ENCODE results near the gene SLC2A11.
A peak's percentile ranks its signal among the peaks of the same experiment; 100 is the strongest.

SLC2A11 gene

DNA sequence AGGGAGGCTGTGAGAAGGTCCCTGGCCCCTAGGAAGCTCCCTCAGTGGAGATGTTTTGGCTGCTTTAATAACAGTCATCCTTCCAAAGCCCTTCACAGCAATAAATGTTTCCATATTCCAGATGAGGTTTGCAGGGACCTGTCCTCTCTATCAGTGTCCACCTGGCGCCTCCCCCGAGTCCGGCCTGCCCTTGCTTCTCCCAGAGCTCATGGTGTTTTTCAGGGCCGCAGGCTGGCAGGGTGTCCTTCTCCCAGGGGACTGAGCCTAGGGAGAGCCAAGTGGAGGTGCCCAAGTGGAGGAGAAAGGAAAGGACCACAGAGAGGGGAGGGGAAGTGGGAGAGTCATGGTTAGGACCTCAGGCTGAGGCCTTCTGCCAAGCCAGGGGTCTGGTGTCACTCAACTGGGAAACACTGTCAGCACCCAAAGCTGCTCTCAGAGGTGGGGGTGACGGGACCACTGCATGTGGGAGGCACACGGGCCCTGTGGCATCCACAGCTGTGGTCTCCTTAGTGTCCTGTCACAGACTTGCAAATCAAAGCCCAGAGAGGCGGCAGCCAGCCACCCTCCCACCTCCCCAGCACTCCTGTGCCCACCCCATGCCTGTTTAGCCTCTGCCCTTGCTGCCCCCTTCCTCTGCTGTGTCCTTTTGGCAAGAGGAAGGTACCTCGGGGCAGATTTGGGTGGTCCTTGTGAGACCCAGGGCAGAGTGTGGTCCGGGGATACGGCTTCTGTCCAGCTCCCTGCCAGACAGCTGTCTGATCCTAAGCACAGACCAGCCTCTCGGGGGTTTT is 25.3 kb upstream of the SLC2A11 start:
- FAIRE-seq: no peak

DNA sequence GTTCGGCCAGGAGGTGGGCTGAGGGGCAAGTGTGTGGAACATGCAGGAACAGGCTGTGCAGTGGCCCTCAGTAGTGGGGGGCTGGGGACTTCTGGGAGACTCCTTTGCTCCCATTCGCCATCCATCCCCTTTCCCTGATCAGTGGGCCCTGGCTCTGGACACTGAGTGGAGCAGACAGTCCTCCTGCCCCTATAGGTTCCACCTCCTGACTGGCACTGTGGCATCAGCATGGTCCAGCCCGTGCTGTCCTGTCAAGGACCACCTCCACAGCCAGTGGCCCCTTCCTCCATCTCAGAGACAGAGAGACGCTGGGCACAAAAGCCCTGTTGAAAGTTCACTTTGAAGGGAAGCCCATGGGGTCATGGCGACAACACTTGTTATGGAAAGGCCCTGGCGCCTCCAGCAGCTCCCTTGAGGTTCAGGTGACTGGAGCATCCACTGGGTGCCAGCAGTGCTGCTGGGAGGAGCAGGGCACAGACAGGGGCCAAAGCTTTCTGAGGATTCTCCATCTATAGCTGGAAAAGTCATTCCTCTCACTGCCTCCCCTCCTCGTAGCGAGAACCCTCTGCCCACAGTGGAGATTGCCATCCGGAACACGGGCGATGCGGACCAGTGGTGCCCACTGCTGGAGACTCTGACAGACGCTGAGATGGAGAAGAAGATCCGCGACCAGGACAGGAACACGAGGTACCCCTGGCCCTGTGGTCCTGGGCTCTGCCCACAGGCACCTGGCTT is 24.5 kb upstream of the SLC2A11 start:
- no peak for FAIRE-seq

DNA sequence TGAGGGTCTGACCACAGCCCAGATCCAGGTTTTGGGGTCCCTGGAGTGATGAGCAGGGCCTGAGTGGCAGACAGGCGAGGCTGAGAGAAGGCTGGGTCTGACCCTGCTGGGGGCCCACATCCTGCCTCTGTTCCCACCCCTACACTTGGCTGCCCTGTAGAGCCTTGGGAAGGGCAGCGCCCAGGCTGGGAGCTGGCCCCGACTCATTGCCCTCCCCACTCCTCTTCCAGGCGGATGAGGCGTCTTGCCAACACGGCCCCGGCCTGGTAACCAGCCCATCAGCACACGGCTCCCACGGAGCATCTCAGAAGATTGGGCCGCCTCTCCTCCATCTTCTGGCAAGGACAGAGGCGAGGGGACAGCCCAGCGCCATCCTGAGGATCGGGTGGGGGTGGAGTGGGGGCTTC is 23.8 kb upstream of the SLC2A11 start:
- no peak for FAIRE-seq

DNA sequence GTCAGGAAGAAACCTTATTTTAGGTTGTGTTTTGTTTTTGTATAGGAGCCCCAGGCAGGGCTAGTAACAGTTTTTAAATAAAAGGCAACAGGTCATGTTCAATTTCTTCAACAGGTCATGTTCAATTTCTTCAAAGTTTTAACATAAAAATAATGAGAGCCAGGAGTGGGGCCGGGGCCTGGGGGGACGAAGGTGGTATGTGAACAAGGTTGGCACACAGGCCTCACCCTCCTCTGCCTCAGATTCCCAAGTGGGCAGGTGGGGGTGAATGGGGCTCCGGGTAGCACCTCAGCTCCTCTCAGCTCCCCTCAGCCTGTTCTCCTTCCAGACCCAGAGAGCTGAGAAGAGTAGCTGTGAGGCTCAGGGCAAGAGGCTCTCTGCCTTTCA is 23.3 kb upstream of the SLC2A11 start:
- FAIRE-seq: no peak

GRCh38 chr22:23834793-23835483 is 22.7 kb upstream of the SLC2A11 start:
- FAIRE-seq: no peak

- FAIRE-seq: no peak
These were observed 22.1 kb upstream of the SLC2A11 start for GRCh38 chr22:23835484-23836144.

GRCh38 chr22:23836281-23836680 is 21.4 kb upstream of the SLC2A11 start:
- no peak for FAIRE-seq

- no peak for FAIRE-seq
These were observed 20.8 kb upstream of the SLC2A11 start for GRCh38 chr22:23836692-23837495.

- no peak for FAIRE-seq
These were observed 20.2 kb upstream of the SLC2A11 start for GRCh38 chr22:23837496-23837859.

DNA sequence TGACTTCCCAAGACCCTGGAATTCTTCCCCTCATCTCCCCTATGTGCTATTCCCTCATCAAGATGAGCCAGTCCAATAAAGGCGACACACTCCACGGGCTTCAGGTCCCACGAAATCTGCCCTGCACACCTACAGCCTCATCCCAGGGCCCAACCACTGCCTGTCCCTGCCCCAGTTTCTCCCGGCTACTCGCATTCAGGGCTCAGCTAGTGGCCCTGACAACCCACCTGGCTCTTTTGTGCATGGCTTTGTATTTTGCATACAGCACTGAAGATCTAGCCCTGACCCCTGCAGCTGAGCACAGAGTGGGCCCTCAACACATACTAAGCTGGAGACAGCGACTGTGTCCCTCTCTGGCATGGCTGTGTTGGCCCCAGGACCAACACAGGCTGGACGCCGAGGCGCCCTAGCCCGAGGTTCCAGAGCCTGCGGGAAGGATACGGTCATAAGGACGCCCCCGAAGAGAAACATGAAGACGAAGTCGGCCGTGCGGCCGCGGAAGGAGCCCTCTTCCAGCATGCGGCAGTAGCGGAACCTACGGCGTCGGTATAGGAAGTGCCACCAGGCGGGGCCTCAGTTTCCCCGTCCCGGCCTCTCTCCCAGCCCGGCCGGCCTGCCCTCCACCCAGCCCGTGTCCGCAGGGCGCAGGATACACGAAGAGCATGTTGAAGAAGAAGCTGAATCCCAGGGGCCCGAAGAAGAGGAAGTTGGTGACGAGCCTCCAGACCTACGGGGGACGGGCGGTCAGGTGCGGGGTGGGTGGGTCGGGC is 19.6 kb upstream of the SLC2A11 start:
- no peak for FAIRE-seq

- FAIRE-seq: peak; percentile 83
These were observed 18.8 kb upstream of the SLC2A11 start, which contains the start of gene DERL3 for GRCh38 chr22:23838681-23839468. DERL3 (minus strand) TSS chr22:23839006; CDS start chr22:23838987, 19 bp downstream.

- no peak for FAIRE-seq
These were observed 17.6 kb upstream of the SLC2A11 start for GRCh38 chr22:23840026-23840425.

- FAIRE-seq: no peak
These were observed 16.4 kb upstream of the SLC2A11 start for GRCh38 chr22:23841292-23841691.

DNA sequence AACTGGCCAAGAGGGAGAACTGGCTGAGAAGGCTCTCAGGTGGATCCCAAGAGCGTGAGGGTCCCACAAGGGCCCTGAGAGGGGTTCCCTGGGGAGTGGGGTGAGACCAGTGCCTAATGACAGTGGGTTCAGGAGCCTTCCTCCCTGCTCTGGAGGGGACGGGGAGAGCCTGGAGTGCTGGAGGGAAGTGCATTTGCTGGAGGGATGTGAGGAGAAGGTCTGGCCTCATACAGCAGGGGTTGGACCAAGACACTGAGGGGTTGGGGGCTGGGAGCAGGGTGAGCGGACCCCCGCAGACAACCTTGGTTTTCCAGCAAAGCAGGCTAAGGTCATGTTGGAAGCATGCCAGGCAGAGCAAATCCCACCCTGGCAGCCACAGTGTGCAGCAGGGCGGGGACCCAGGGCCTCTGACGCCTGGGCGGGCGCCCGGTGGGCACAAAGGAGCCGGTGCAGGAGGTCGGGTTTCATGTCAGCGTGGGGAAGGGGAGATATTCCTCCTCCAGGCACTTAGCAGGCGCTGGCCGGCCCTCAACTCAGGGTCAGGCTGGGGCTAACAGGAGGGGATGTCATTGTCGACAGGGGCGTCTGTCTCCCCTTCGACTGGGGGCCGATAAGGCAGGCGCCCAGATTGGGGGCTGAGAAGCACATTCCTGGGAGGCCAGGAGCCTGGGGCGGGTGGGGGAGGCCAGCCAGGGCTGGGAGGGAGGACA is 15.8 kb upstream of the SLC2A11 start:
- no peak for FAIRE-seq

GRCh38 chr22:23842599-23842998 is 15.1 kb upstream of the SLC2A11 start:
- no peak for FAIRE-seq

DNA sequence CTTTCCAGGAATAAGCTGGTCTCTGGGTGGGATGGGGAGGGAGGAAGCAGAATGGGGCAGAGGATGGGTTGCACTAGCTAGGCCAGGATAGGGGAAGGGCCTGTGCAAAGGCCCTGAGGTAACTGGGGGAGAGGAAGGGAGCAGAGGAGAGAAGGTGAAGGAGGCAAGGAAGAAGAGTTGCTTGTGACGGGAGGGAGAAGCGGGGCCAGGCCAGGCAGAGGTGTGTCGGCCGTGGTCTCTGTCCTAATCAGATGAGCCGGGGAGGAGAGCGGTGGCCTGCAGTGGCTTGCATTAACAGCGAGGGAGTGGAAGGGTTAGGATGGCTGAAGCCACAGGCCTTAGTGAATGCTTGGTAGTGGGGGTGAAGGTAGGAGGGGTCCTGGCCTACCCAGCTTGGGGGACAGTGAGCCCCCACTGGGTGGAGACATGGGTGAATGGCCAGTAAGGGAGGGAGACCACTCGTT is 12.9 kb upstream of the SLC2A11 start:
- FAIRE-seq: no peak

DNA sequence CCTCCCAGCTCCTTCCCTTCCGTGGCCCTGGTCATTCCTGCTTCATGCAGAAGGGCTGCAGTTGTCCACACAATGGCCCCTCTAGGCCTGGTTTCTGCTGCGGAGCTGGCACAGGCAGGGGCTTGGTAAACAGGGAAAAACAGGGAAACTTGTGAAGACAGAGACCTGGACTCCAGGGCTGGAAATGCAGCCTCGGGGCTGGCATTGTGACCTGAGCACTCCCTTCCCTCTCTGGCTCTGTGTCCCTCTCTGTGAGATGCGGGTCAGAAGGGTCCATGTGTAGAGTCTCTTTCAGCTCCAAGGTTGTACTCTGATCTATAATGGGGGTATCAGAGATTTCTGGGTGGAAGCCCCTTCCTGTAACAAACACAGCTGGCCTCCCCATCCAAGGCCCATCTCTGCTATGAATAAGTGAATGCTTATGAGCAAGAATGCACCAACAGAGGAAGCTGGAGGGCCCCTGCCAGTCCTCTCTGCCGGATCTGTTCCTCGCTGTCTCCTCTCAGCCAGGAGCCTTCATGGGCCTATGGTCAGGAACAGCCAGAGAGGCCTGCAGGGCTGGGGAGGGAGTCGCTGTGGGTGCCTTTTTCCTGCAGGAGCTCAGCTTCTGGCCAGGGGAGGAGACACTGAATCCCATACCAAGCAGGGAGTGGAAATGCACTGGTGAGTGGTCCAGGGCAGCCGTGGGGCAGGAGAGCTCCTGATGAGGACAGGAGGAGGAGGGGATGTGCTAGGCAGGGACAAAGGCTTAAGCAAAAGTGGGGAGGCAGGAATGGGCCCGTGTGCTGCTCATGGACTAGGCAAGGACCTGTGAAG is 12.2 kb upstream of the SLC2A11 start:
- no peak for FAIRE-seq

- no peak for FAIRE-seq
These were observed 11.6 kb upstream of the SLC2A11 start for GRCh38 chr22:23846081-23846469.
